ENCODE results near the gene ZBTB21. TPM values are rescaled to one million over a fixed set of nuclear protein-coding genes. Genes with fewer than 3 reads are reported as not detected.

Gene ZBTB21
- total RNA-seq, 4 donors from 2014 or later: 6.1 to 20.4 (median 14.1) TPM

DNA sequence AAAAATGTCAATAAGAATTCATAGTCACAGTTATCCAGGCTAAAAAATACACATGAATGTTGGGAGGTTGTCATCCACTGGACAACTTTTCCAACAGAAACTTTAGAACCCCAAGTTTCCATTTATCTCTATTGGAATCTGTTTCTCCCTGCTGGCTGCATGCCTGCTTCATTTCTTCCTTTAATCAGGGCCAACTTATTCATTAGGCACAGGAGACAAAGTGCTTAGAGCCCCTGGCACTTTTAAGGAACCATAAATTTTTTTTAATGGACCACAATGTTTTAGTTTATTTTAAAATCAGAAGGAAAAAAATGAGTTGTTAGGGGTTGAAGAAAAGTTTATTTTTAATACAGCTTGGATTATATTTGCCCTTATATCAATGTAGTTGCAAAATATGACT lies 29.6 kb downstream of the ZBTB21 start:
- Histone ChIP-seq H3K4me3 (no peak overlapping the region), H3K27me3 (no peaks in the 10 kb centered on the region), H3K27ac (no peak overlapping the region), H3K4me1 (no peaks in the 10 kb centered on the region), H3K36me3 (no peaks in the 10 kb centered on the region), H3K9me3 (no peaks in the 10 kb centered on the region)
- TF ChIP-seq POLR2A (IDR thresholded peaks at IDR 0.05): no peak
- TF ChIP-seq, protein P1, sequence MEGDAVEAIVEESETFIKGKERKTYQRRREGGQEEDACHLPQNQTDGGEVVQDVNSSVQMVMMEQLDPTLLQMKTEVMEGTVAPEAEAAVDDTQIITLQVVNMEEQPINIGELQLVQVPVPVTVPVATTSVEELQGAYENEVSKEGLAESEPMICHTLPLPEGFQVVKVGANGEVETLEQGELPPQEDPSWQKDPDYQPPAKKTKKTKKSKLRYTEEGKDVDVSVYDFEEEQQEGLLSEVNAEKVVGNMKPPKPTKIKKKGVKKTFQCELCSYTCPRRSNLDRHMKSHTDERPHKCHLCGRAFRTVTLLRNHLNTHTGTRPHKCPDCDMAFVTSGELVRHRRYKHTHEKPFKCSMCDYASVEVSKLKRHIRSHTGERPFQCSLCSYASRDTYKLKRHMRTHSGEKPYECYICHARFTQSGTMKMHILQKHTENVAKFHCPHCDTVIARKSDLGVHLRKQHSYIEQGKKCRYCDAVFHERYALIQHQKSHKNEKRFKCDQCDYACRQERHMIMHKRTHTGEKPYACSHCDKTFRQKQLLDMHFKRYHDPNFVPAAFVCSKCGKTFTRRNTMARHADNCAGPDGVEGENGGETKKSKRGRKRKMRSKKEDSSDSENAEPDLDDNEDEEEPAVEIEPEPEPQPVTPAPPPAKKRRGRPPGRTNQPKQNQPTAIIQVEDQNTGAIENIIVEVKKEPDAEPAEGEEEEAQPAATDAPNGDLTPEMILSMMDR (IDR thresholded peaks at IDR 0.05): no peak
- no peak for DNase-seq

DNA sequence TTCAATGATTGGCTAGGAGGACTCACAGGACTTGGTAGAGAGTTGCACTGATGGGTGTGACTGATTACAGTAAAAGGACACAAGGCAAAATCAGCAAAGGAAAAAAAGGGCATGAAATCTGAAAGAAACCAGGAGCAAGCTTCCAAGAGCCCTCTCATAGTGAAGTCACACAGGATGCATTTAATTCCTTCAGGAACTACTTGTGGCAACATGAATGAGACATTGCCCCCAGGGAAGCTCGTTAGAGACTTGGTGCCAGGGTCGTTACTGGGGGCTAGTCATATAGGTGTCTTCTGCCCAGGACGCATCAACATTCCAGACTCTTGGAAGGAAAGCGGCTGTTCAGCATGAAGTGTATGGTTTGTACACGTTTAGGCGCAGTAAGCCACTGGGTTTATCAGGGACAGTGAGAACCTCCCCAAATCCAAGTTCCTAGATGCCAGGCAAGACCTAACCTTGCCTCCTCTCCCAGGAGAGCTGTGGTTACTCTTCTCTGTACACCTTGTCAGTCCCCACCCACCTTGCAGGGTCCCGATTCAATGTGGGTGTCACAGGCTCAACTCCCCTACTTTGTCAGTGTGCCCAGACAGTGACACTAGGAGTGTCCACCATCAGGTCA lies 30.3 kb downstream of the ZBTB21 start:
- H3K4me3 ChIP-seq: no peak overlapping the region
- H3K27me3 ChIP-seq: no peaks in the 10 kb centered on the region
- no peak overlapping the region for H3K27ac ChIP-seq
- peak in 1 of 3 donors; percentile 24 for DNase-seq
- no peaks in the 10 kb centered on the region for H3K4me1 ChIP-seq
- TF ChIP-seq POLR2A (IDR thresholded peaks at IDR 0.05): no peak
- TF ChIP-seq, protein P1 (IDR thresholded peaks at IDR 0.05): no peak
- no peaks in the 10 kb centered on the region for H3K9me3 ChIP-seq
- no peaks in the 10 kb centered on the region for H3K36me3 ChIP-seq

DNA sequence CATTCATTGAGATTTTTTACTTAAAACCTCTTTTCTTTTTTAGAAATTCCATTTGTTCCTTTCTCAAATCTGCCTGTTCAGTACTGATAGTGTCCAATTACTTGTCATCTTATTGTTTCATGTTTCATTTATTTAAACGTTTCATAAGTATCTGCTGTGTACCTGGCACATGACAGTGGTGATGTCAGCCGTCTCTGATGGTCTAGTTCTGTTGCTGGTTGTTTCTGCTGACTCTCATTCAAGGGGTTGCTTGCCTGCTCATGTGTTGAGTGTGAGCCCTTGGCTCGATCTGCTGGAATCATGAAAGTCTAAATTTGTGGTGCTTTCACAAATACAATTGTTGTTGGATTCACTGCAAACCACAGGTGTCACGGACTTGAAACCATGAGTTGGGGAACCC lies 30.8 kb downstream of the ZBTB21 start:
- Histone ChIP-seq H3K27me3 (no peaks in the 10 kb centered on the region), H3K27ac (no peak overlapping the region), H3K4me1 (no peaks in the 10 kb centered on the region), H3K4me3 (no peak overlapping the region), H3K36me3 (no peaks in the 10 kb centered on the region), H3K9me3 (no peaks in the 10 kb centered on the region)
- no peak for DNase-seq
- no peak for TF ChIP-seq POLR2A (IDR thresholded peaks at IDR 0.05)
- TF ChIP-seq, protein P1 (IDR thresholded peaks at IDR 0.05): no peak

DNA sequence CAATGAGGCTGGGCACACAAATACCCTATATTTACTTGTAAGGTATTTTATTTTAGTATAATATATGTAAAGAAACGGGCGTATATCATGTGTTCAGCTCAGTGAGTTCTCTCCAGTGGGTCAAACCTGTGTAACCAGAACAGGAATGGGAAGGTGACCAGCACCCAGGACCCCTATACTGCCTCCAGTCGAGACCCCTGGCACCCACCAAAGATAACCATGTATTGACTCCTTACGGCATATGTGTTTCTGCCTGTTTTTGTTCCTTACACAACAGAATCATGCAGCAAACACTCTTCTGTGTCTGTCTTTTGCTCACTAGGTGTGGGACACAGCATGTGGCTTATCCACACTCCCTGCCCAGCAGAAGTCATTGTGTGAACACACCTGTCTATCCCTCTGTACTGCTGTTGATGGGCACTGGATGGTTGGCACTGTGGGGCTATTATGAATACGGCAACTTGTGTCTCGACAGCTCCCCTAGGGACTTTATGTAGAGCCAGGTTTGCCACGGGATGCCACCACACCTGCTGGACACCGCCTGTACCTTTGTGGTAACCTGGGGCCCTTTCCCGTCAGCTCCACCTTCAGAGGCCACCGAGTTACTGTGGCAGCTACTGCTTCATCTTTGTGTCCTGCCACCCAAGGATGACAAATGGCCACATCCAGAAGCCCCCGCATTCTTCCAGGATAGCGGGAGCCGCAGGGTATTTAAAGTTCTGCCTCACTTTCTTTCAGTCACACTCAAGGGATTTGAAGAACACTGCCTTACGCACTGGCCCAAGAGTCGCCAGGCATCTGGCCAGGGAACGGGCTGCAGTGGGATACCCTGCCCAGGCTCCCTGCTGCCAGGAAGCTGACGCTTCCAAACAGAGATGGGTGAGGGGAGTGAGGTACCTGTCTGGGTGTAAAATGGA lies 32.9 kb downstream of the ZBTB21 start:
- peak in 1 of 3 donors; percentile 26 for DNase-seq

DNA sequence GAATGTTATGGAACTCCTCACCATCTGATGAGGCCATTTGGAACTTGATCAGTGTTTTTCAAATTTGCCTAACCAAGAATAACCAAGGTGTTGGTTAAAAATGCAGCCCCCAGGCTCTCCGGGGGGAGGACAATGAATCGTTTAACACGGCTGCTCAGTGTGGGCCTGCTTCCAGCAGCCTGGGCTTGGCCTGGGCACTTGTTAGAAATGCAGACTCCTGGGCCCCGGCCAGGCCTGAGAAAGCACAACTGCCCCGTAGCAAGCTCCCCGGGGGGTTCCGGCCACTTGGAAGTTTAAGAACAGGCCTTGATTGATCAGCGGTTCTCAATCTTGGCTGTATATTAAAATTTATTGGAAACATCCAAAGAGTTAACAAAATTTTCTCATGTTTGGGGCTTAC lies 33.5 kb downstream of the ZBTB21 start:
- H3K9me3 ChIP-seq: no peaks in the 10 kb centered on the region
- H3K27me3 ChIP-seq: no peaks in the 10 kb centered on the region
- H3K4me1 ChIP-seq: peaks cover 0 to 6% (median 2%) of the 10 kb centered on the region in 4 donors
- no peaks in the 10 kb centered on the region for H3K36me3 ChIP-seq
- H3K4me3 ChIP-seq: no peak overlapping the region
- DNase-seq: peak in 1 of 3 donors; percentile 37
- TF ChIP-seq, protein P1 (IDR thresholded peaks at IDR 0.05): no peak
- no peak for TF ChIP-seq POLR2A (IDR thresholded peaks at IDR 0.05)
- H3K27ac ChIP-seq: no peak overlapping the region

More for the DNA sequence above, 32.9 kb downstream of the ZBTB21 start:
- H3K4me3 ChIP-seq: no peak overlapping the region
- H3K4me1 ChIP-seq: peaks cover 0 to 6% (median 2%) of the 10 kb centered on the region in 4 donors
- no peaks in the 10 kb centered on the region for H3K36me3 ChIP-seq
- H3K9me3 ChIP-seq: no peaks in the 10 kb centered on the region
- TF ChIP-seq, protein P1 (IDR thresholded peaks at IDR 0.05): no peak
- TF ChIP-seq POLR2A (IDR thresholded peaks at IDR 0.05): no peak
- H3K27me3 ChIP-seq: no peaks in the 10 kb centered on the region
- H3K27ac ChIP-seq: no peak overlapping the region
